ENCODE measurements around the gene GATA2. TPM values are rescaled to one million over a fixed set of nuclear protein-coding genes. Genes with fewer than 3 reads are reported as not detected.

GATA2 gene
- polyA plus RNA-seq, 4 donors: 0.67 to 15.2 (median 1.1) TPM

GRCh38 chr3:128498127-128498626 lies 5.2 kb upstream of the GATA2 start:
- Histone ChIP-seq H3K27me3 (ENCODE audit: control insufficient read depth in 3 of 3, insufficient read depth in 3 of 3, low read length in 3 of 3) (peaks cover 9 to 72% (median 44%) of the 10 kb centered on the region in 3 donors), H3K4me1 (ENCODE audit: control insufficient read depth in 3 of 3, insufficient read depth in 2 of 3, low read depth in 1 of 3, low read length in 2 of 3) (peaks cover 0 to 11% (median 0%) of the 10 kb centered on the region in 3 donors), H3K4me3 (ENCODE audit: low read depth in 1 of 3, low read length in 3 of 3) (peak overlapping the region in 1 of 3 donors; percentile 50), H3K27ac (ENCODE audit: low read depth in 1 of 3, low read length in 2 of 3) (no peak overlapping the region), H3K36me3 (ENCODE audit: control insufficient read depth in 3 of 3, insufficient read depth in 2 of 3, low read depth in 1 of 3, low read length in 3 of 3) (no peaks in the 10 kb centered on the region), H3K9me3 (ENCODE audit: control insufficient read depth in 2 of 2, insufficient read depth in 1 of 2, low read depth in 1 of 2, low read length in 1 of 2) (no peaks in the 10 kb centered on the region)
- DNase-seq (no peak), FAIRE-seq (no peak)
- WGBS, 3 donors: 28 to 38% (median 35%) methylated on average over 5 of the region's 5 CpGs

GRCh38 chr3:128497305-128498126 lies 4.5 kb upstream of the GATA2 start:
- Histone ChIP-seq H3K4me1 (ENCODE audit: control insufficient read depth in 3 of 3, insufficient read depth in 2 of 3, low read depth in 1 of 3, low read length in 2 of 3) (peaks cover 0 to 11% (median 0%) of the 10 kb centered on the region in 3 donors), H3K27ac (ENCODE audit: low read depth in 1 of 3, low read length in 2 of 3) (no peak overlapping the region), H3K9me3 (ENCODE audit: control insufficient read depth in 2 of 2, insufficient read depth in 1 of 2, low read depth in 1 of 2, low read length in 1 of 2) (no peaks in the 10 kb centered on the region), H3K27me3 (ENCODE audit: control insufficient read depth in 3 of 3, insufficient read depth in 3 of 3, low read length in 3 of 3) (peaks cover 15 to 77% (median 44%) of the 10 kb centered on the region in 3 donors), H3K36me3 (ENCODE audit: control insufficient read depth in 3 of 3, insufficient read depth in 2 of 3, low read depth in 1 of 3, low read length in 3 of 3) (no peaks in the 10 kb centered on the region), H3K4me3 (ENCODE audit: low read depth in 1 of 3, low read length in 3 of 3) (peak overlapping the region; percentile 9 to 50 (median 40))
- DNase-seq (peak; percentile 47 to 86), FAIRE-seq (no peak)
- 4 to 6% (median 4%) methylated on average over 74 to 77 of the region's 77 CpGs for WGBS, 3 donors

- no peaks in the 10 kb centered on the region for H3K36me3 ChIP-seq (ENCODE audit: control insufficient read depth in 3 of 3, insufficient read depth in 2 of 3, low read depth in 1 of 3, low read length in 3 of 3)
- no peak overlapping the region for H3K27ac ChIP-seq (ENCODE audit: low read depth in 1 of 3, low read length in 2 of 3)
- peak in 1 of 2 donors; percentile 32 for DNase-seq
- FAIRE-seq: no peak
- H3K27me3 ChIP-seq (ENCODE audit: control insufficient read depth in 3 of 3, insufficient read depth in 3 of 3, low read length in 3 of 3): peaks cover 15 to 84% (median 51%) of the 10 kb centered on the region in 3 donors
- H3K4me1 ChIP-seq (ENCODE audit: control insufficient read depth in 3 of 3, insufficient read depth in 2 of 3, low read depth in 1 of 3, low read length in 2 of 3): peaks cover 0 to 11% (median 0%) of the 10 kb centered on the region in 3 donors
- 15 to 33% (median 25%) methylated on average over 45 of the region's 45 CpGs for WGBS, 3 donors
- H3K9me3 ChIP-seq (ENCODE audit: control insufficient read depth in 2 of 2, insufficient read depth in 1 of 2, low read depth in 1 of 2, low read length in 1 of 2): no peaks in the 10 kb centered on the region
- H3K4me3 ChIP-seq (ENCODE audit: low read depth in 1 of 3, low read length in 3 of 3): no peak overlapping the region
Observed at GRCh38 chr3:128496602-128497304, 3.8 kb upstream of the GATA2 start.

DNA sequence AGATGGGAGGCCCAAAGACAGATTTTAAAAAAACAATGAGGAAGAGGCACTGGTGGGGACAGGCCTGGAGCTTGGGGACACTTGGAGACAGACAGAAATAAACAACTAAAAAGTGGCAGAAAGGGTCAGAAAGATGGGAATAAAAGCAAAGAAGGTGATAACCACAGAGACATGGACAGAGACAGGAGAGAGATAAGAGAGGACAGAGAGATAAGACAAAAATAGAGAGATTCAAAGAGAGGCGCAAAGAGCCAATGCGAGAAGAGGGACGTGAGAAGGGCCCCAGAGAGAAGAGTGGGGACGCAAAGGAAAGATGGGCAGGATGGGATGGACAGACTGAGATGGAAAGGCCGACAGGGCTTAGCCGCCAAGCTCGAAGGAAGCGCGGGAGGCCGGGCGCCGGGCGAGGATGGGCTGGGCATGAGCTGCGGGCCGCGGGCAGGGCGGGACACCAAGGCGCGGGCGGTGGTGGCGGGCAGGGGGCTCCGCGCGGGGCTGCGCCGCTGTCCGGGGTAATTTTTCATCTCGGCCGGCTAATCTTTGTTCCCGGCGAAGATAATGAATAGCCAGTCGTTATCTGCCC lies 3.1 kb upstream of the GATA2 start:
- Histone ChIP-seq H3K4me1 (ENCODE audit: control insufficient read depth in 3 of 3, insufficient read depth in 2 of 3, low read depth in 1 of 3, low read length in 2 of 3) (peaks cover 0 to 11% (median 0%) of the 10 kb centered on the region in 3 donors), H3K36me3 (ENCODE audit: control insufficient read depth in 3 of 3, insufficient read depth in 2 of 3, low read depth in 1 of 3, low read length in 3 of 3) (no peaks in the 10 kb centered on the region), H3K4me3 (ENCODE audit: low read depth in 1 of 3, low read length in 3 of 3) (no peak overlapping the region), H3K27ac (ENCODE audit: low read depth in 1 of 3, low read length in 2 of 3) (no peak overlapping the region), H3K9me3 (ENCODE audit: control insufficient read depth in 2 of 2, insufficient read depth in 1 of 2, low read depth in 1 of 2, low read length in 1 of 2) (no peaks in the 10 kb centered on the region), H3K27me3 (ENCODE audit: control insufficient read depth in 3 of 3, insufficient read depth in 3 of 3, low read length in 3 of 3) (peaks cover 15 to 88% (median 58%) of the 10 kb centered on the region in 3 donors)
- DNase-seq: no peak
- WGBS, 3 donors: 15 to 55% (median 49%) methylated on average over 32 of the region's 32 CpGs
- FAIRE-seq: no peak

- Histone ChIP-seq H3K27me3 (ENCODE audit: control insufficient read depth in 3 of 3, insufficient read depth in 3 of 3, low read length in 3 of 3) (peaks cover 15 to 94% (median 59%) of the 10 kb centered on the region in 3 donors), H3K9me3 (ENCODE audit: control insufficient read depth in 2 of 2, insufficient read depth in 1 of 2, low read depth in 1 of 2, low read length in 1 of 2) (no peaks in the 10 kb centered on the region), H3K36me3 (ENCODE audit: control insufficient read depth in 3 of 3, insufficient read depth in 2 of 3, low read depth in 1 of 3, low read length in 3 of 3) (no peaks in the 10 kb centered on the region), H3K4me1 (ENCODE audit: control insufficient read depth in 3 of 3, insufficient read depth in 2 of 3, low read depth in 1 of 3, low read length in 2 of 3) (peaks cover 0 to 11% (median under 1%) of the 10 kb centered on the region in 3 donors), H3K27ac (ENCODE audit: low read depth in 1 of 3, low read length in 2 of 3) (no peak overlapping the region), H3K4me3 (ENCODE audit: low read depth in 1 of 3, low read length in 3 of 3) (no peak overlapping the region)
- WGBS, 3 donors: 37 to 81% (median 70%) methylated on average over 9 of the region's 9 CpGs
- FAIRE-seq (no peak), DNase-seq (no peak)
Observed at GRCh38 chr3:128495435-128495970, 2.5 kb upstream of the GATA2 start.

GRCh38 chr3:128494367-128494650 lies 1.3 kb upstream of the GATA2 start:
- no peak overlapping the region for H3K27ac ChIP-seq (ENCODE audit: low read depth in 1 of 3, low read length in 2 of 3)
- DNase-seq (no peak), FAIRE-seq (no peak)
- 65 to 83% (median 74%) methylated on average over 2 of the region's 2 CpGs for WGBS, 3 donors
- H3K9me3 ChIP-seq (ENCODE audit: control insufficient read depth in 2 of 2, insufficient read depth in 1 of 2, low read depth in 1 of 2, low read length in 1 of 2): no peaks in the 10 kb centered on the region
- peaks cover 0 to 20% (median 3%) of the 10 kb centered on the region in 3 donors for H3K4me1 ChIP-seq (ENCODE audit: control insufficient read depth in 3 of 3, insufficient read depth in 2 of 3, low read depth in 1 of 3, low read length in 2 of 3)
- no peaks in the 10 kb centered on the region for H3K36me3 ChIP-seq (ENCODE audit: control insufficient read depth in 3 of 3, insufficient read depth in 2 of 3, low read depth in 1 of 3, low read length in 3 of 3)
- H3K27me3 ChIP-seq (ENCODE audit: control insufficient read depth in 3 of 3, insufficient read depth in 3 of 3, low read length in 3 of 3): peaks cover 17 to 96% (median 64%) of the 10 kb centered on the region in 3 donors
- H3K4me3 ChIP-seq (ENCODE audit: low read depth in 1 of 3, low read length in 3 of 3): no peak overlapping the region

- Histone ChIP-seq H3K4me3 (ENCODE audit: low read depth in 1 of 3, low read length in 3 of 3) (no peak overlapping the region), H3K9me3 (ENCODE audit: control insufficient read depth in 2 of 2, insufficient read depth in 1 of 2, low read depth in 1 of 2, low read length in 1 of 2) (no peaks in the 10 kb centered on the region), H3K4me1 (ENCODE audit: control insufficient read depth in 3 of 3, insufficient read depth in 2 of 3, low read depth in 1 of 3, low read length in 2 of 3) (peaks cover 0 to 23% (median 6%) of the 10 kb centered on the region in 3 donors), H3K27me3 (ENCODE audit: control insufficient read depth in 3 of 3, insufficient read depth in 3 of 3, low read length in 3 of 3) (peaks cover 19 to 96% (median 64%) of the 10 kb centered on the region in 3 donors), H3K27ac (ENCODE audit: low read depth in 1 of 3, low read length in 2 of 3) (no peak overlapping the region), H3K36me3 (ENCODE audit: control insufficient read depth in 3 of 3, insufficient read depth in 2 of 3, low read depth in 1 of 3, low read length in 3 of 3) (no peaks in the 10 kb centered on the region)
- WGBS, 3 donors: 9 to 29% (median 15%) methylated on average over 13 of the region's 13 CpGs
- no peak for DNase-seq
- FAIRE-seq: no peak
Observed at GRCh38 chr3:128493570-128494366, 767 bp upstream of the GATA2 start.
